ENCODE results near the gene ARL10.
"Not testable (repeated sequence)": the region's sequence is repeated elsewhere in the genome, so short reads cannot be mapped to it uniquely, and the experiment has no call there.

Gene ARL10

DNA sequence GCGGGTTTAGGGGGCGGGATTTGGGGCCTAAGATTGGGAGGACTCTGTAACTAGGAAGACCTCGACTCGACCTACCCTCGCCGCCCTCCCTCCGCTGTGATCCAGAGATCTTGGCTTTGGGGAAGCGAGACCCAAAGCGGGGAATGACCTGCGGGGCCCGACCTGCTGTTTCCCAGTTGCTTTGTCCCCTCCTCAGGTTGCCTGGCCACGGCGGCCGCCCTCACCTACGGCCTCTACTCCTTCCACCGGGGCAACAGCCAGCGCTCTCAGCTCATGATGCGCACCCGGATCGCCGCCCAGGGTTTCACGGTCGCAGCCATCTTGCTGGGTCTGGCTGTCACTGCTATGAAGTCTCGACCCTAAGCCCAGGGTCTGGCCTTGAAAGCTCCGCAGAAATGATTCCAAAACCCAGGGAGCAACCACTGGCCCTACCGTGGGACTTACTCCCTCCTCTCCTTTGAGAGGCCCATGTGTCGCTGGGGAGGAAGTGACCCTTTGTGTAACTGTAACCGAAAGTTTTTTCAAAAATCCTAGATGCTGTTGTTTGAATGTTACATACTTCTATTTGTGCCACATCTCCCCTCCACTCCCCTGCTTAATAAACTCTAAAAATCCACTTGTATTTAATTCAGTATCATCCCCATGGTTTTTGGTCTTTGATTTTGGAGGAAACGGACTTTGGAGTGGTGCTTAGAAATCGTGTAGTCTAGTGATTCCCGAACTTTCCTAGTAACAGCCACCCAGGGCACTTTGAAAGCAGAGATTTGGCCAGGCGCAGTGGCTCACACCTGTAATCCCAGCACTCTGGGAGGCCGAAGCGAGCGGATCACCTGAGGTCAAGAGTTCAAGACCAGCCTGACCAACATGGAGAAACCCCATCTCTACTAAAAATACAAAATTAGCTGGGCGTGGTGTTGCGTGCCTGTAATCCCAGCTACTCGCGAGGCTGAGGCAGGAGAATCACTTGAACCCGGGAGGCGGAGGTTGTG lies 24.1 kb downstream of the ARL10 start:
- DNase-seq = peak; percentile 51

DNA sequence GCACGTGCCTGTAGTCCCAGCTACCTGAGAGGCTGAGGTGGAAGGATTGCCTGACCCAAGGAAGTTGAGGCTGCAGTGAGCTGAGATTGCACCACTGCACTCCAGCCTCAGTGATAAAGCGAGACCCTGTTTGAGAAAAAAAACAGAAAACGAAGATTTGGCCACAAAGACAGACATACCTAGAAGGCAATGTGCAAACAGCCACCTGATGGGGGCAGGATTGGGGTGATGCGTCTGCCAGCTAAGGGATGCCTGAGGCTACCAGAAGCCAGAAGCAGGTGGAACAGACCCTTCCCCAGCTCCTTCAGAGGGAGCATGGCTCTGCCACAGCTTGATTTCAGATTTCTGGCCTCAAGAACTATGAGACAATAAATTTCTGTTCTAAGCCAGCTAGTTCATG lies 26.2 kb downstream of the ARL10 start:
- no peak for DNase-seq

DNA sequence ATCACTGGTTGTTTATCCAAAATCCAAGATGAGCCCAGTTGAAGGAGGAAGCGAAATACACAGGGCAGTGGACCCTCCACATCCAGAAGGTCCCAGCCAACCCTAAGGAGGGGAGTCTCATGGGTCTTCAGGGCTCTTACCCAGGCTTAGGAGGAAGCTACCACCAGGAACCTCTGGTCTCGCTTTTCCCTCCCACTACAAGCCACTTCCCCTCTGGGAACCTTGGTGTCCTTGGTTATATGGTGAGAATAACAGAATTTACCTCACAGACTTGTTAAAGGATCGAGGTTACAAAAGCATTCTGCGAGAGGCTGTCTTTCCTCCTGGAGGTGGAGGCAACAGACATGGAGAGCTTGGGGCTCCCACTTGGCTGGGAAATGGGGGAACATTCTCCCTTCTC lies 26.7 kb downstream of the ARL10 start:
- no peak for DNase-seq

DNA sequence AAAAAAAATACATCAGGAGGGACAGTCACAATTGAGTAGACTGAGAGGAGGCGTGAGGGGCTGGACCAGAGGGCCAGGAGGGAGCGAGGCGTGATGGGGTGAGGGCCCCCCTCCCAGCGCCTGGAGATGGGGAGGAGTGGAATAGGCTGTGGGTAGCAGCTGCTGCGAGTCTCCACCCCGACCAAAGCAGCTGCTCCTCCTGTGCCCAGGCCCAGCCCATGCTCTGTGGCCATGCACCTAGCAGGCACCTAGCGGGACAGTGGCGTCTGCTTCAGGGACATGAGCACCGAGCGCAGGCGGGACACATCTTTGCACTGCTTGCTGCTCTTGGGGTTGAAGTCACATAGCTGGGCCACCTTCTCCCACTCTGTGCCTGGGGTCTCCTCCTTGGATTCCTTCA lies 27.2 kb downstream of the ARL10 start:
- no peak for DNase-seq

DNA sequence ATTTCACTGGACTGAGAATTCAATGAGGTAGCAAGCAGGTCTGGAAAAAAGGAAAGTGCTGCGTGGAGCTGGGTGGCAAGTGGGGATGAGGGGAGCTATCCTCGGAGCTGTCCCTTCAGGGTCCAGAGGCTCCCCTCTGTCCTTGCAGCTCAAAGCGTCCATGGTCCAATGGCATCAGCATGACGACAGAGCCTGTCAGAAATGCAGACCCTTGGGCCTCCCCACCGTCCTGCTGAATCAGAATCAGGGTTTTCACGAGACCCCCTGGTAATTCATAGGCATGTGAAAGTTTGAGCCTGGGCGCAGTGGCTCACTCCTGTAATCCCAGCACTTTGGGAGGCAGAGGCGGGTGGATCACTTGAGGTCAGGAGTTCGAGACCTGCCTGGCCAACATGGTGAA lies 28.8 kb downstream of the ARL10 start:
- DNase-seq = no peak

DNA sequence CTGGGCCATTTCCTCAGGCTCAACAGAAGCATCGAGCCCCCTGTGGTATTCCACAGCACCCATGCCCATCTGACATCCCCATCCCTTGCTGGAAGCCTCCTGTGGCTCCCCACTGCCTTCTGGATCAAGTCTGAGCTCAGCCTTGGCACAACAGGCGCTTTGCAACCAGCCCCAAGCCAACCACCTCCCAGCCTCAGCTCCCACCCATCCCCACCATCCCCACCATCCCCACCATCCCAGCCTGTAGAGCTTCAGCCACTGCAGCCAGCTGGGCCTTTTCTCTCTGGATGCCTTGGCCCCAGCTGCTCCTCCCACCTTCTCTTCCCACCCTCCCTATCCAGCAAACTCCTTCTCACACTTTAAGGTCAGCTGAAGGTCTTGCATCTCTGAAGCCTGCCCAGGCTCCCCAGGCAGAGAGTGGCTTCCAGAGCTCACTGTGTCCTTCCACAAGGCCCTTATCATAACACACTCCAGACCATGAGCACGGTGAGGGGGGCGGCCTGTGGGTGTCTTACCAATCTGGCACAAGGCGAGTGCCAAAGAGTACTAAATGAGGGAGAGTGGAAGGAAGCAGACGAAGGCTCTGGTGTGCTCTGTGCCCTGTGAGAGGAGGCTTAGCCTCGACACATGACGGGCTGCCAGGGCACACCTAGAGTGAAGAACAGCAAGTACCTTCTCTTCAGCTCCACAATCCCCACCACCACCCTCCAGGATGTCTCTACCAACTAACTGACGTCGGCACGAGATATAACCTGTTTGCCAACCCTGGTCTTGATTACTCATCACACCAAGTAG lies 29.8 kb downstream of the ARL10 start:
- DNase-seq = no peak

DNA sequence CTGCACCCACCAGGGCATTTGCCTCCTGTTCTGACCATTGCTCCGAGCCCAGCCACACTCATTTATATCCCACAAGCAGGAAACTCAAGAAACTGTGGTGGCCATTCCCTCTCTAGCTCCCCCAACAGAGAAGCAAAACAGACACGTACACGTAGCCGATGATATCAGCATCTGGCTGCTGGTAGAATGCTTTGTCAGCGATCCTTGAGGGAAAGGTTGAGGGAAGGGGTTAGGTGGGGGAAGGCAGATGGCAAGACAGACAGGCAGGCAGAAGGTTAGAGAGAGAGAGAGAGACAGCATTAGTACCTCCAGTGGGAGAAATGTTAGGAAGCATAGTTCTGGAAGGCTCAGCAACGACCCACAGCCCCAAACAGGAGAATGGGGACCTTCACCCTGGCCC lies 31.0 kb downstream of the ARL10 start:
- DNase-seq = no peak

DNA sequence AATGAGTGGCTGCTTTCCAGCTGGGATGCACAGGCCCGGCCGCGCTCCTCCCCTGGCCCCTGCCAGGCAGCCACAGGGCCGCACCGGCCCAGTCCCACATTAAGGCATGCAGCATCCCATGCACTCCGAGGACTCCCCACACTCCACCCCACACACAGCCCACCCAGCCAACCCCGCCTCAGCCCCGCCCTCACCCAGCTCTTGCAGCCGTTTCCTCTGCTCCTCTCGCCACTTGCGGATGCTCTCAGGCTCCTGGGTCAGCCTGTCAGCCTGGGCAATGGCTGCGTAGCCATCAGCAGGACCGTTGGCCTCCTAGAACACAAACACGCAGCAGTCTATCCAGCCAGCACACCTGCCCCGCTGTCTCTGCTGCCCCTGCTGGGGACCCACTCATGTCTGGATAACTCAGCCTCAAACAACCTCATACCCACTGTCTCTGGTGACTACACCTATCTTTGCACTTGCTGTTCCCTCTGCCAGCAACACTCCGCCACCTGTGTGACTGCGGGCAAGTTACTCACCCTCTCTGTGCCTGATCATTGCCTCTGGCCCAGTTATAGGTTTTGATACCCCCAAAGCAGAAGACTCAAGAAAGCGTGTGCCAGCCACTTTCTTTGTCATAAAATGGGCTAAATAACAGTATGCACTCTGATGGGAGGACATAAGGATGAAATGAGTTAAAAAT lies 32.6 kb downstream of the ARL10 start:
- no peak for DNase-seq

DNA sequence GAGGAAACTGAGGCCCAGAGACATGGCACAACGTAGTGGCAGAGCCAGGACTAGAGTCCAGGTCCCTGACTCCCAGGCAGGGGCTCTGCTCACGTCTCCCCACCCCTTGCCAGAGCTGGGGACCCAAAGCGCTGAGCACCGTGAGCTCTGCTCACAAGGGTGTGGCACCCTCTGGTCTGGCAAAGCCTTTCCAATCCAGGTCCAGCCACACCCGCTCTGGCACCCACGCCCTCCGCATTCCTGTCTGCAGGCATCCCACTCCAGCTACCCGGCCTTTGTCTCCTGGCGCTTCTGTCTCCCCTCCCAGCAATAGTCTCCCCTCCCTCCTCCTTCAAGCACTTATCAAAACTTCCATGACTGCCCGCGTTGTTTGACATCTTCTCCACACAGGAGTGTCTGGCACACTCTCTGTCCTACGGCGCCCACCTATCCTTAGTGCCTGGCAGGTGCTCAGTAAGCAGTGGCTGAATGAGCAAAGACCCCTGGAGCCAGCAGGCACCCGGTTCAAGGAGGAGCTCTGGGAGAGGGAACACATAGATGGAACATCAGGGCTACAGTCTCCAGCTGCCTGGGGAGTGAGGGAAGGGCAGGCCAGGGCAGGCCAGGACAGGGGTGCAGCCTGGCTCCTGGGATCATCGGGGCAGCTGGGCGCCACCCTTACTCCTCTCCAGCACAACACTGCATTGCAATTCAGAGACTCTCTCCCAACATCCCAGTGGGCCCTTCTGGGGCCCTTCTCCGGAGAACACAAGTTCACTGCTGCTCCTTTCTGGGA lies 35.3 kb downstream of the ARL10 start:
- DNase-seq = no peak

DNA sequence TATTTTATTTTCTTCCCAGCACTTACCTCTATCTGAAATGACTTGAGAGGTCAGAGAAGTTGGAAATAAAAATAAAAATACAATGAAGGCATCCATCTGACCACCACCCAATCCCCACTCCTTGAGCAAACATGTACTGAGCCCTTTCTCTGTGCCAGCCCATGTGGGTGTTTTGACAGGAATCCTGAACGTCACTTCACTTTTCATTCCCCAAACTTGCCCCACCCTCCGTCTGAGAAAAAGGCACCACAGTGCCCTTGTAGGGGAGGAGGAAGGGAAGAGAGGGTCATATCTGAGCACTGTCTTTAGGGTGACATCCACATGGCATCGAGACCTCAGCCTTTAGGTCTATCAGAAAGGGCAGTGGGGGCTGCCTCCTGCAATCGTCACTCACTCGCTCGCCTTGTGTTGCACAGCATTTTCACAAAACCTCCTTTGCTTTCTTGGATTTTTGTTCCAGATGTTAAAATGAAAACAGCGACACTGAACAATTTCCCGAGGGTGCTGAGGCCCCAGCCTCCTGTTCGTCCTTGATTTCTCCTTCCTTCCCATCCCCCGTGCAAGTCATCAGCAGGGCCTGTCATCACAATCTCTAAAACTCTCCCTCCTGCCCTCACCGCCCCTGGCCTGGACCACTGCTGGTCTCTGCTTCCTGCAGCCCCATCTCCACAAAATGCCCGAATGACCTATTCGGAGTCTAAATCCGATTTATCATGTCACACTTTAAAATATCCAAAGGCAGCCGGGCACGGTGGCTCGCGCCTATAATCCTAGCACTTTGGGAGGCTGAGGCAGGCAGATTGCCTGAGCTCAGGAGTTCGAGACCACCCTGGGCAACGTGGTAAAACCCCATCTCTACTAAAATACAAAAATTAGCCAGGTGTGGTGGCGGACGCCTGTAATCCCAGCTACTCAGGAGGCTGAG lies 36.3 kb downstream of the ARL10 start:
- DNase-seq = no peak

DNA sequence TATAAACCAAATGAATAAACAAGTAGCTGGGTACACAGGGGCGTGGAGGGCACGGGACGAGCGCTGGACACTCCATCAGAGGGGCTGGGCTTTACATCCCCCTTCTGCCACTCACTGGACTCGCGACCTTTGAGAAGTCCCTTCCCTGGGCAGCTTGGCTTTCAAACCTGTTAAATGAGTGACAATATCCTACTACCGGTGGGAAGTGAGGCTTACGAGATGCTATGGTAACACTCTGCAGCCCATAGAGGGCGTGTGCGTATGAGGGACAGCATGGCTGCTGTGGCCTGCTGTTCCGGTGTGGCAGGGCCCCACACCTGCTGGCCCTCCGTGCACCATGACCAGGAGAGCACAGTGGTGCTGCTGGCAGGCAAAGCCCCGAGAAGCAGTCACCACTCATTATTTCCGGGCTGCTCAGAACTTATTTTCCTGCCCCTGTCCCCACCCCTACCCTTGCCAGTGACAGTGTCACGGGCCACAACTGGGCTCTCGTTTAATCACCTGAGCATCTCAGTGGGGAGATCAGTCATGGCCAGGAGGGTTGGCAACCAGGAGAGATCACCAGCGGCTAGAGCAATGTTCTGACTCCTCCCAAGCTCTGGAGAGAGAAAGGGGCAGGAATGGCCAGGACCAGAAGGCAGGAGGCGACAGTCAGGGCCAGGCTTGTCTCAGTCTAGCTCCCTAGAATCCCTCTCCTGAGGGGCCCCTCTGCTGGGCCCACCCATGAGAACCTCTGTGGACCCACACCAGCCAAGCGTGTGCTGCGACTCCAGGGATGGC lies 40.6 kb downstream of the ARL10 start:
- no peak for DNase-seq

DNA sequence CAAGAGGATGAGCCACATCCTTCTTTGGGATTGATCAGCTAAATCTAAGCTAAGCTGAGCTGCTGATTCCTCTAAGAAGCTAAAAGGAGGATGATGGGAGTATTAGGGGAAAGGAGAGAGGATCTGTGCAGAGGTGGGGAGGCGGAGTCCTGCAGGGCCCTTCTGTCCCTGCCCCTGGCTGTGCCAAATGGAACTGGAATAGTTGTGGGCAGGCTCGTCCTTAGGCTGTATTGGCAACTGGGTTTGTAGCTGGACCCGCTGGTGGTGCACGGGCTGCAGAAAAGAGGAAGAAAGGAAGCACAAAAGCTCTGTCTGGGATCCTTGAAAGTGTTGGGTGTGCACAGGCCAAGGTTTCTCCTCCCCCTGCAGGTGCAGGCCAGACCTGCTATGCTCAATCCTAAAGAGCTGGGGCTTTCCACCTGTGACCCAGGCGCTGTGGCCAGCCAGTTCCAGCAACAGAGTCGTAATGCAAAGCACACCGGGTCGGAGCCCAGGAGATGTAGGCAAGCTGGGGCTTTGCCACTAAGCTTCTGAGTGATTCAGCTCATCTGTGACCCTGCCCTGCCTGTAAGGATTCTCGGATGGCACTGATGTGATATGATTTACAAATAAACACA lies 41.3 kb downstream of the ARL10 start:
- DNase-seq = no peak

DNA sequence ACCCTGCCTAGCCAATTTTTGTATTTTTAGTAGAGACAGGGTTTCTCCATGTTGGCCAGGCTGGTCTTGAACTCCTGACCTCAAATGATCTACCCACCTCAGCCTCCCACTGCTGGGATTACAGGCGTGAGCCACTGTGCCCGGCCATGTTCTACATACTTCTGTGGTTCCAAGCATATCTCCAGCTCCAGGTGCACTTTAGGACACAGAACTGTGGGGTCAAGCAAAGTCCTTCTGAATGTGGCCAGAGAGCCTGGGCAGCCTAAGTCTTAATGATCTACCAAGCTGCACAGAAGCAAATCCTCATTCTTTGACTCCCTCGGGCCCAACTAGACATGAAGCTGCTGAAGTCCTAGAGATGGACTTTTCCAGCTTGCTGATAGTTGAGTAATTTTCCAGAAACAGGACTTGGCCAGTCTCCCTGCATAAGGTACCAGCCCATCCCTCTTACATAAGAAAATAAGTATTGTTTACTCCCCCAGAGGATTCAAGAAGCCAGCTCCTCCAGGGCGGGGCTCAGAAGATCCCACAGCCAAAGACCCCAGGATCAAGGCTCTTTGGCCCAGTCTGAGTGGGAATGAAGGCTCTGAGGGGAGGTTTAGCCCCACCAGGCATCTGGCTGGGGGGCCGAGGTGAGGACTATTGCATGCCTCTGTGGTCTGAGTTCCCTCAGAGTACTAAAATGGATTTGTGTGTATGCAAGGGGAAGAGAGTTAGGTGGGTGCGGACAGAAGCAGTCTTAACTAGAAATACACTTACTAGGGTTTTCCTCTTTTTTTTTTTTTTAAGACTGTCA lies 42.4 kb downstream of the ARL10 start:
- DNase-seq = no peak

DNA sequence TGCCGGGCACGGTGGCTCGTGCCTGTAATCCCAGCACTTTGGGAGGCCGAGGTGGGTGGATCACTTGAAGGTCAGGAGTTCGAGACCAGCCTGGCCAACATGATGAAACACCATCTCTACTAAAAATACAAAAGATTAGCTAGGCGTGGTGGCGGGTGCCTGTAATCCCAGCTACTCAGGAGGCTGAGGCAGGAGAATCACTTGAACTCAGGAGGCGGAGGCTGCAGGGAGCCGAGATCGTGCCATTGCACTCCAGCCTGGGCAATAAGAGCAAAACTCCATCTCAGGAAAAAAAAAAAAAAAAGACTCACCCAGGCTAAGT lies 42.9 kb downstream of the ARL10 start:
- DNase-seq = not testable (repeated sequence)

DNA sequence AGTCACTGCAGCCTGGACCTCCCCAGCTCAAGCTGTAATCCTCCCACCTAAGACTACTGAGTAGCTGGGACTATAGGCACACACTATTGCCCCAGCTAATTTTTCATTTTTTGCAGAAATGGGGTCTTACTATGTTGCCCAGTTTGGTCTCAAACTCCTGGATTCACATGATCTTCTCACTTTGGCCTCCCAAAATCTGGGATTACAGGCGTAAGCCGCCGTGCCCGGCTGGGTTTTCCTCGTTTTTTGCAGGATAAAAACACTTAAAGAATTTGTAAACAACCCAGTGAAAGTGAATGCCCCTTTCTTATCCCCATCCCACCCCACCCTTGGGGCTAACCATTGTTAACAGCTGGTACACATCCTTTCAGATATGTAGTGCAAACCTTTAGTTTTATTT lies 43.3 kb downstream of the ARL10 start:
- DNase-seq = no peak

DNA sequence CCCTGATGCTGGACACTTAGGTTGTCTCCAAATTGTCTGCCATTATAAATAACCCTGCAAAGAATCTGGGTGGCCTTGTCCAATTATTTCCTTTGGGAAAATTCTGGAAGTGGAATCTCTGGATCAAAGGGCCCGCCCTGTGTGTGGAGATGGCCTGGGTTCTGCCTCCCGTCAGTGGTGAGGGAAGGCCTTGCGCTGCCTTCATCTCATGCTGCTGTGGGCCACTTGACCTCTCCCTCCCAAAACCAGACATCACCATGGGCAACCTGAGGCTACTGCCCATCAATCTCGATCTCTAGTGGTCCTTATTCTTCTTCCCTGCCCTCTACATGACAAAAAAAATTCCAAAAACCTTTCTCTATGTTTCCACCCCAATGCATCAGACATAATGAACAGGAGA lies 44.5 kb downstream of the ARL10 start:
- DNase-seq = no peak

DNA sequence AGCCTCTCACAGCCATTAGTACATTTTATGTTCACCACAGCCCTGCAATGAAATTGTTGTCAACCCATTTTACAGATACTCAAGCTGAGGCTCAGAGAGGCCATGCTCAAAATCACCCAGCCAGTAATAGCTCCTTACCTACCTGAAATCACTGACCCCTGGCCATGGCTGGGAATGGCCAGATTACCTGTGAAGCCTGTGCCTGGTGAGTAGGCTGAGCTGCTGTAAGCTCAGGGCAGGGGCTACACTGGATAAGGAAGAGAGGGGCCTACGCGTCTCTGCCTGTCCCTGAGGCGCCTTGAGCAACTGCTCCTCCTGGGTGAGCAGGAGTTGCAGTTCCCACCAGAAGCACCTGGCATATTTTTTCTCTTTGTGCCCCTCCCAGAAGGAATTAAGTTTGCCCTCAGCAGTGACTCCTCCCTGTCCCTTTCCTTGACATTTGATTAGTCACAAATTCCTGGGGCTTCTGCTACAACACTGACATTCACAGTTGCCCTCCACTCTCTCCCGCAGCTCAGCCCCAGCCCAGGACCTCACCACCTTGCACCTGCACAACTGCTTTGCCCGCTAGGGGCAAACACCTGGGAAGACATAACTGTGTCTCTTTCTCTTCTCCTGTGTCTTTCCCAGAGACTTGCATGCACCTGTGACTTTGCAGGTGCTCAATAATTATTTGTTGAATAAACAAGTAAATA lies 45.3 kb downstream of the ARL10 start:
- no peak for DNase-seq

DNA sequence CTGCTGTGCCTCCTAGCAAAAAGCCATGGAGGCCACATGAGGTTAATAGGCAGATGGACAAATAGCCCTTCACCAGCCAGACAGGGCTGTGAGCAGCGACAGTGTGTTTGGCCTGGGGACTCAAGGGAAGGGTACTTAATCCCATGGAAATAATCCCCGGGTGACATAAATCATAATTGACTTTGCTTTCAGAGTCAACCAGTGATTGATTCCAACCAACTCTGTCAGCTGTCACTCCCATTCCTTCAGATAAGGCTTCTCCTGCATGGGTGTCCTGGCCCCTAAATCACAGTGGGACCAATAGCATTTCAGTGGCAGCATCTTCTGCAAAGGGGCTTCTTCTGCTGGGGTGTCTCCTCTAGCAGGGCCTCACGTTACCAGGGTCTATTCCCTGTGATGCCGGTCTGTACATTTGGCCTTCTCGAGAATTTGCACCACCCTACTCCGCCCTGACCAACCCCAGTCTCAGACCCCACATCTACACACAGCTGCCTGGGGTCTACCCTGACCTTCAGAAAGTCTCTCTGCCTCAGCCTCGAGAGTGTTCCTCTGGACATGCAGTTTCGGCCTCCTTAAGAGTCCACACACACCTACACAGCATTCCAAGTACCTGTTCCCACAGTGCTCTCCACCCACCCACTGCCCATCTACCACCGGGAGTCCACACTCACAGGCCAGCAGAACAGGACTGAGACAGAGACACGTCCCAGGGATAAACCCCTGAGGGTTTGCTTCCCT lies 47.4 kb downstream of the ARL10 start:
- DNase-seq = no peak

Measured in DMS79 treated with DMSO at 0.1 percent for 48 hours (cell line).